Measurements from ENCODE around the gene SLC24A3.
A peak's percentile ranks its signal among the peaks of the same experiment; 100 is the strongest.

Gene SLC24A3

GRCh38 chr20:19757487-19758132 lies 545.2 kb downstream of the SLC24A3 start:
- peak overlapping the region; percentile 92 for H3K4me3 ChIP-seq (ENCODE audit: low read length)
- TF ChIP-seq, protein P1, sequence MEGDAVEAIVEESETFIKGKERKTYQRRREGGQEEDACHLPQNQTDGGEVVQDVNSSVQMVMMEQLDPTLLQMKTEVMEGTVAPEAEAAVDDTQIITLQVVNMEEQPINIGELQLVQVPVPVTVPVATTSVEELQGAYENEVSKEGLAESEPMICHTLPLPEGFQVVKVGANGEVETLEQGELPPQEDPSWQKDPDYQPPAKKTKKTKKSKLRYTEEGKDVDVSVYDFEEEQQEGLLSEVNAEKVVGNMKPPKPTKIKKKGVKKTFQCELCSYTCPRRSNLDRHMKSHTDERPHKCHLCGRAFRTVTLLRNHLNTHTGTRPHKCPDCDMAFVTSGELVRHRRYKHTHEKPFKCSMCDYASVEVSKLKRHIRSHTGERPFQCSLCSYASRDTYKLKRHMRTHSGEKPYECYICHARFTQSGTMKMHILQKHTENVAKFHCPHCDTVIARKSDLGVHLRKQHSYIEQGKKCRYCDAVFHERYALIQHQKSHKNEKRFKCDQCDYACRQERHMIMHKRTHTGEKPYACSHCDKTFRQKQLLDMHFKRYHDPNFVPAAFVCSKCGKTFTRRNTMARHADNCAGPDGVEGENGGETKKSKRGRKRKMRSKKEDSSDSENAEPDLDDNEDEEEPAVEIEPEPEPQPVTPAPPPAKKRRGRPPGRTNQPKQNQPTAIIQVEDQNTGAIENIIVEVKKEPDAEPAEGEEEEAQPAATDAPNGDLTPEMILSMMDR (conservative IDR thresholded peaks at IDR 0.05; ENCODE audit: low read length), result no peak
- DNase-seq (ENCODE audit: low read depth), result peak; percentile 91

DNA sequence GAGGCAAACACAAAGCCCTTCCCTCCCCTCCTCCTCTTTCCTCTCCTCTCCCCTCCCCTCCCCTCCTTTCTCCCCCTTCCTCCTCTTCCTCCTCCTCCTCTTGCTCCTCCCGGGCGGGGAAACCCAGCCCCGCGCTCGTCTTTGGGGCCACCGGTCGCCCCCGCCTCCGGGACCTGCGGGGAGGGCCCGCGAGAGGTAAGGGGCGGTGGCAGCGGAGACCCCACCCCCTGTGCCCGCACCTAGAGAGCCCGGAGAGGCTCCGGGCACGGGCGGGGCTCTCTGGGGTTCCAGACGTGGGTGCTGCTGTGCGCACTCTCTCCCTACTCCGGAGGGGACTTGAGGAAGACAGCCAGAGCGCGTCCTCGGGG lies 545.7 kb downstream of the SLC24A3 start, which contains the start of gene RIN2:
TSS of gene RIN2 (plus strand) at position 126 of the 368 bp plus-strand sequence. CDS start 131,344 bp downstream, outside the sequence.
- H3K4me3 ChIP-seq (ENCODE audit: low read length), result peak within 1 kb of the TSS; percentile 92
- DNase-seq (ENCODE audit: low read depth), result no peak
- TF ChIP-seq, protein P1 (conservative IDR thresholded peaks at IDR 0.05; ENCODE audit: low read length), result no peak

- DNase-seq (ENCODE audit: low read depth), result peak; percentile 50
- TF ChIP-seq, protein P1 (conservative IDR thresholded peaks at IDR 0.05; ENCODE audit: low read length), result no peak
- peak overlapping the region; percentile 92 for H3K4me3 ChIP-seq (ENCODE audit: low read length)
These were observed 546.3 kb downstream of the SLC24A3 start for GRCh38 chr20:19758501-19759331.

DNA sequence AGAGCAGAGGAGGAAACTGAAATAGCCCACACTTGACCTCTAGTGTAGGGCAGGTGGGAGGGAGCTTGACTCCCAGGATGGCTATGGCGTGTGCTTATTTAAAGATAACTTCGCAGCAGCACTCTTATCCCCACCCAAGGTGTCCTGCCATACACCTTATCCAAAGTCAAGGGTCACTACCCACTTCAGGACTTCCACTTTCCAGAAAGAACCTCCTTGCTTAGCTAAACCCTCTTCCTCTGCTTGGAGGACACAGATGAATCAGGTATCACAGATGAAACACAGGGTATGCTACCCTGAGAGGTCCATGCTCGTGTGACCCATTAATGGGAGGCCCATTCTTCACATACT lies 547.9 kb downstream of the SLC24A3 start:
- TF ChIP-seq, protein P1 (conservative IDR thresholded peaks at IDR 0.05; ENCODE audit: low read length), result no peak
- no peak overlapping the region for H3K4me3 ChIP-seq (ENCODE audit: low read length)
- DNase-seq (ENCODE audit: low read depth), result no peak

- no peak for DNase-seq (ENCODE audit: low read depth)
- H3K4me3 ChIP-seq (ENCODE audit: low read length), result no peak overlapping the region
- TF ChIP-seq, protein P1 (conservative IDR thresholded peaks at IDR 0.05; ENCODE audit: low read length), result no peak
These were observed 548.9 kb downstream of the SLC24A3 start for GRCh38 chr20:19761326-19761725.

DNA sequence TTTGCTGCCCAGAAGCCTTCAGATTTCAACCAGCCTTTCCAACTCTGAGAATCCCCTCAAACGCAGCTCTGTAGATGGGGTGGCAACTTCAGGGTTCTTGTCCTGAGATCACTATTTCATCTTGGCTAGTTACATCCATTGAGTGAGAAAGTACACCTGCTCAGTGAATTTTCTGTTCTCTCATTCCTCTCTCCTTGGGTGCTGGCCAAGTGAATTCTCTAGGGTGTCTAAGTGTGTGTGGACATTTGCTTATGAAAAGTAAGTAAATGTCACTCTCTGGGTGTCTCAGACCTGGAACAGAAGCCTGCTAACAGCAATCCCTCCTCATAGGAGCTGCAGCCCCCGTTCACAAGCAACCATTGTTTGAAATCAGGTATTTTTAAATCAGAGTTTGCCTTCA lies 549.4 kb downstream of the SLC24A3 start:
- no peak for DNase-seq (ENCODE audit: low read depth)
- TF ChIP-seq, protein P1 (conservative IDR thresholded peaks at IDR 0.05; ENCODE audit: low read length), result no peak
- no peak overlapping the region for H3K4me3 ChIP-seq (ENCODE audit: low read length)

DNA sequence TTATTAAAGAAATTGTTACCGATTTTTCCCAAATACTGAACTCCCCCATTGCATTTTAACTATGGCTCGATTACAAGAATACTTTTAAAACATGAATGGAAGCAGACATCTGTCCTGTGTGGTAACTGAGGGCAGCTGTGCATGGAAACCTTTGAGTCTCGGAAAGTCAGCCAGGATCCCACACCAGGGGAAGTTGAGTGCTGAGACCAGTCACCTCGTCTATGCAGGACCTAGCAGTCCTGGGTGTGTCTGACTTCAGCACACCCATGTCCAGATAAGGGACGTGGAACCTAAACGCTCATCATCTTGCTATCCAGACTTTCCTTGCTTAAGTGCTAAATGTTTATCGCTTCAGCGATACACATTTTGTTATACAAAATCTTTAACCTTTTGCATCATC lies 551.8 kb downstream of the SLC24A3 start:
- TF ChIP-seq, protein P1 (conservative IDR thresholded peaks at IDR 0.05; ENCODE audit: low read length), result no peak

More for the DNA sequence above, 551.8 kb downstream of the SLC24A3 start:
- H3K4me3 ChIP-seq (ENCODE audit: low read length), result no peak overlapping the region
- DNase-seq (ENCODE audit: low read depth), result no peak

Data from AG10803 (cell line).